K562 (cell line): ENCODE measurements around the gene RSPH9. TPM values are rescaled to one million over a fixed set of nuclear protein-coding genes. Genes with fewer than 3 reads are reported as not detected.

ENCODE experiments used
- BACH1 ChIP-seq: fragments of 200-800 bp; sonication (Bioruptor generic); IDR thresholded peaks from 2 replicates; pipeline ENCODE4 v1.6.1; 2016; ENCODE audit warnings: missing genetic modification characterization, missing compliant biosample characterization
- CAMTA2 ChIP-seq: fragments of 250-450 bp; sonication (Bioruptor Pico); conservative IDR thresholded peaks from 2 replicates; pipeline ENCODE4 v1.5.1; 2022
- CTBP1 ChIP-seq: fragments of 450-650 bp; IDR thresholded peaks from 2 replicates; pipeline ENCODE4 v1.6.1; 2016; ENCODE audit warnings: borderline replicate concordance
- HDGF ChIP-seq: fragments of 450-650 bp; IDR thresholded peaks from 2 replicates; pipeline ENCODE4 v1.6.1; 2016
- HINFP ChIP-seq: fragments of 450-650 bp; conservative IDR thresholded peaks from 2 replicates; pipeline ENCODE4 v1.6.1; 2016; ENCODE audit warnings: missing genetic modification characterization, low read depth, mild to moderate bottlenecking, control low read depth, missing compliant biosample characterization
- JUNB ChIP-seq: fragments of 450-650 bp; formaldehyde crosslinking; conservative IDR thresholded peaks from 2 replicates; pipeline ENCODE4 v1.4.0; 2020; ENCODE audit warnings: mild to moderate bottlenecking
- NR4A1 ChIP-seq, 2 experiments: fragments of 250-450 bp in 1 of 2; fragments of 450-650 bp in 1 of 2; sonication (Bioruptor Pico) in 1 of 2; IDR thresholded peaks; 2 replicates each; pipeline versions ENCODE4 v1.4.0 to v1.6.1; 2016 to 2020; ENCODE audit warnings: mild to moderate bottlenecking in 2 of 2, missing compliant biosample characterization in 1 of 2, missing genetic modification characterization in 1 of 2, moderate library complexity in 1 of 2
- ZFPM2 ChIP-seq: fragments of 250-450 bp; sonication (Bioruptor Pico); IDR thresholded peaks from 2 replicates; pipeline ENCODE4 v1.5.1; 2022; ENCODE audit warnings: mild to moderate bottlenecking
- ZNF311 ChIP-seq: fragments of 250-450 bp; sonication (Bioruptor Pico); IDR thresholded peaks from 2 replicates; pipeline ENCODE4 v1.4.0; 2020; ENCODE audit warnings: mild to moderate bottlenecking, moderate library complexity
- ZNF583 ChIP-seq: fragments of 250-450 bp; sonication (Bioruptor Pico); IDR thresholded peaks from 2 replicates; pipeline ENCODE4 v1.4.0; 2020
- ZNF639 ChIP-seq, 2 experiments: fragments of 200-800 bp in 1 of 2; sonication (Bioruptor generic) in 1 of 2; sonication (generic) in 1 of 2; formaldehyde crosslinking in 1 of 2; IDR thresholded peaks in 1 of 2; conservative IDR thresholded peaks in 1 of 2; 2 replicates each; pipeline versions ENCODE4 v1.5.0 to v1.6.1; 2016 to 2020; ENCODE audit warnings: missing compliant biosample characterization in 1 of 2, missing genetic modification characterization in 1 of 2, missing genetic modification reagents in 1 of 2
- polyA plus RNA-seq, 8 experiments: library from polyadenylated mRNA; depleted of rRNA in 4 of 8; stranded (reverse) in 5 of 8; unstranded in 3 of 8; fragments of >200 nt; fragmentation: Nextera tagmentation in 2 of 8; fragmentation: Illumina TruSeq in 1 of 8; extraction: Ambion mirVana in 2 of 8; extraction: Trizol in 1 of 8; gene quantifications; 2 replicates each; pipeline versions ENCODE4 v1.2.1 to v1.2.3, GENCODE V29; 2011 to 2014; ENCODE audit warnings: inconsistent platforms in 1 of 8, missing spikeins in 1 of 8
- total RNA-seq, 7 experiments: library from RNA; depleted of rRNA in 6 of 7; stranded (reverse); fragments of >200 nt in 6 of 7; fragmentation: Illumina TruSeq in 2 of 7; extraction: Trizol in 2 of 7; gene quantifications; 2 replicates each; pipeline versions ENCODE4 v1.2.1 to v1.2.3, GENCODE V29; 2011 to 2021; ENCODE audit warnings: low replicate concordance in 1 of 7
- TF ChIP-seq, protein P1 (sequence below): fragments of 250-450 bp; sonication (Bioruptor Pico); IDR thresholded peaks from 2 replicates; pipeline ENCODE4 v1.4.0; 2020; ENCODE audit warnings: borderline replicate concordance
- TF ChIP-seq, protein P2 (sequence below): IDR thresholded peaks from 2 replicates; pipeline ENCODE4 v1.6.1; 2011; ENCODE audit not compliant: insufficient read length; ENCODE audit errors: extremely low read depth
- TF ChIP-seq, protein P3 (sequence below), 2 experiments: fragments of 450-650 bp; IDR thresholded peaks; 2 replicates each; pipeline ENCODE4 v1.6.1; 2016

RSPH9 gene
- total and polyA plus RNA-seq, 9 of the 15 experiments (the other 6 are each of a cell fraction or from before 2014, with no cell fraction given): 0.05 to 0.60 (median 0.39) TPM; not detected in 6

DNA sequence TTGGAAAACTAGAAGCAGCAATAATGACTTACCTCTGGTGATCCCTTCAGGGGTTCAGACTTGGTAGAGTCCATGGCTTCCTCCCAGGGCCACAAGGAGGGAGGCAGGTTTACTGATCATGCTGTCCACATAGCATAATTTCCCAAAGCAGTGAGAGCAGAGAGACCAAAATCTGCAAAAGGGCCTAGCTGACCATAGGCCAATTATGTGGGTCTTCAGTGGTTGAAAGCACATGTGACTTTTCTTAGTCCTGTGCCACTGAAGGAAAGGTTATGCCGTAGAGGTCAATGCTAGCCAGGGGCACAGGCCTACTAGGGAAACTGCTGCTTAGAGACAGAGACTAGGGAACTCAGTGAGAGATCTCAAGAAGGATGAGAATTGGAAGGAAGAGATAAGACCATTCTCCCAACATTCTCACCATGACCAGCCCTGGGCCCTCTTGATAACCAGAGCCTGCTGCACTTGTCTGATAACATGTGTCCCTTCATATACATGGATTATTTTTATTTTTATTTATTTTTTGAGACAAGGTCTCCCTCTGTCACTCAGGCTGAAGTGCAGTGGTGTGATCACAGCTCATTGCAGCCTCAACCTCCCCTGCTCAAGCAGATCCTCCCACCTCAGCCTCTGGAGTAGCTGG is 13.7 kb upstream of the RSPH9 start (continued):
- TF ChIP-seq ZNF639 (CRISPR knock-in tag; conservative IDR thresholded peaks at IDR 0.05 in 1 of 2, IDR thresholded peaks at IDR 0.05 in 1 of 2): peak in 1 of 2 experiments; percentile 88; a peak in 2 of 4 replicates
- TF ChIP-seq, protein P1, sequence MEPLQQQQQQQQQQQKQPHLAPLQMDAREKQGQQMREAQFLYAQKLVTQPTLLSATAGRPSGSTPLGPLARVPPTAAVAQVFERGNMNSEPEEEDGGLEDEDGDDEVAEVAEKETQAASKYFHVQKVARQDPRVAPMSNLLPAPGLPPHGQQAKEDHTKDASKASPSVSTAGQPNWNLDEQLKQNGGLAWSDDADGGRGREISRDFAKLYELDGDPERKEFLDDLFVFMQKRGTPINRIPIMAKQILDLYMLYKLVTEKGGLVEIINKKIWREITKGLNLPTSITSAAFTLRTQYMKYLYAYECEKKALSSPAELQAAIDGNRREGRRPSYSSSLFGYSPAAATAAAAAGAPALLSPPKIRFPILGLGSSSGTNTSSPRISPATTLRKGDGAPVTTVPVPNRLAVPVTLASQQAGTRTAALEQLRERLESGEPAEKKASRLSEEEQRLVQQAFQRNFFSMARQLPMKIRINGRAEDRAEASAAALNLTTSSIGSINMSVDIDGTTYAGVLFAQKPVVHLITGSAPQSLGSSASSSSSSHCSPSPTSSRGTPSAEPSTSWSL (CRISPR knock-in tag): 0 out of 2 replicates have a peak, but pooled peaks have one; percentile 80
- peak; percentile 75; the same call in 1 of the 2 replicates for TF ChIP-seq BACH1 (tag)
- TF ChIP-seq HINFP: no peak
- TF ChIP-seq HDGF: peak; percentile 16; the same call in 1 of the 2 replicates
- TF ChIP-seq JUNB (CRISPR knock-in tag): no peak
- TF ChIP-seq CTBP1: peak; percentile 92
- no peak for TF ChIP-seq CAMTA2 (CRISPR knock-in tag)
- no peak; the same call in 1 of the 2 replicates for TF ChIP-seq ZNF311 (CRISPR knock-in tag)
- TF ChIP-seq, protein P2, sequence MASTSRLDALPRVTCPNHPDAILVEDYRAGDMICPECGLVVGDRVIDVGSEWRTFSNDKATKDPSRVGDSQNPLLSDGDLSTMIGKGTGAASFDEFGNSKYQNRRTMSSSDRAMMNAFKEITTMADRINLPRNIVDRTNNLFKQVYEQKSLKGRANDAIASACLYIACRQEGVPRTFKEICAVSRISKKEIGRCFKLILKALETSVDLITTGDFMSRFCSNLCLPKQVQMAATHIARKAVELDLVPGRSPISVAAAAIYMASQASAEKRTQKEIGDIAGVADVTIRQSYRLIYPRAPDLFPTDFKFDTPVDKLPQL: peak; percentile 55
- TF ChIP-seq ZNF583 (CRISPR knock-in tag): peak; percentile 91
- no peak for TF ChIP-seq NR4A1 (CRISPR knock-in tag; IDR thresholded peaks at IDR 0.05)
- TF ChIP-seq NR4A1 (tag; IDR thresholded peaks at IDR 0.05): peak; percentile 93
- TF ChIP-seq, protein P3, sequence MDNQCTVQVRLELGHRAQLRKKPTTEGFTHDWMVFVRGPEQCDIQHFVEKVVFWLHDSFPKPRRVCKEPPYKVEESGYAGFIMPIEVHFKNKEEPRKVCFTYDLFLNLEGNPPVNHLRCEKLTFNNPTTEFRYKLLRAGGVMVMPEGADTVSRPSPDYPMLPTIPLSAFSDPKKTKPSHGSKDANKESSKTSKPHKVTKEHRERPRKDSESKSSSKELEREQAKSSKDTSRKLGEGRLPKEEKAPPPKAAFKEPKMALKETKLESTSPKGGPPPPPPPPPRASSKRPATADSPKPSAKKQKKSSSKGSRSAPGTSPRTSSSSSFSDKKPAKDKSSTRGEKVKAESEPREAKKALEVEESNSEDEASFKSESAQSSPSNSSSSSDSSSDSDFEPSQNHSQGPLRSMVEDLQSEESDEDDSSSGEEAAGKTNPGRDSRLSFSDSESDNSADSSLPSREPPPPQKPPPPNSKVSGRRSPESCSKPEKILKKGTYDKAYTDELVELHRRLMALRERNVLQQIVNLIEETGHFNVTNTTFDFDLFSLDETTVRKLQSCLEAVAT (IDR thresholded peaks at IDR 0.05): peak; percentile 79 to 88; a peak in 3 of 4 replicates
- no peak for TF ChIP-seq ZFPM2 (CRISPR knock-in tag)
